Mammary epithelial cell (primary cell): ENCODE measurements around the gene CSRP3.

Experiments used
- EZH2 ChIP-seq: IDR thresholded peaks from 2 replicates; pipeline ENCODE4 v1.6.1; 2012; ENCODE audit warnings: low read length, inconsistent platforms, borderline replicate concordance
- TF ChIP-seq, protein P1 (sequence below), 2 donors: IDR thresholded peaks in 1 of 2; conservative IDR thresholded peaks in 1 of 2; 2 replicates each; pipeline ENCODE4 v1.5.1; 2011 to 2012; ENCODE audit warnings: inconsistent platforms in 2 of 2, low read length in 2 of 2, mild to moderate bottlenecking in 2 of 2, control low read depth in 1 of 2, low read depth in 1 of 2; ENCODE audit not compliant: insufficient read depth in 1 of 2; ENCODE audit errors: extremely low read depth in 1 of 2

DNA sequence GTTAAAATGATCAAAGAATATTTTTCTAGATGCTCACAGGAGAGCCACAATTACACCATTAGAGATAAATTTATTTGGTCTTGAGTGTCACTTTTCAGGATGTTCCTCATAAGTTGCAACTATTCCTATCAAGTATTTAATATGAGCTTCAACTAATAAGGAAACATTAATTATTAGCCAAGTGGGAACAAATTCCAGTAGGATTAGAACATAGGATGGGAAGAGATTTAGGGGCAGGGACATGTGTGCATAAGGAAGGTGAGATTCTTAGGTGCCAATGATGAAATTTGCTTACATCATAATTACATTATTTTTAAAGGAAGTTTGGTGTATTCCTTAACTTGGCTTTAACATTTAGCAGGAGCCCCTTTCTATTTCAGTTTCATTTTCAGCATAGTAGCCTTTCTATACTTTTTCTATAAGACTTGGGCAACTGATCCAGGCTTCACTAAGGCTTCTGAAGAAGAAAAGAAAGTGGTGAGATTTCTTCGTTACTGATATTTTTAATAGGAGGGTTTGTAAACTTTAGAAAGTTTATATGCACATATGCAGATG, 38.8 kb downstream of the CSRP3 start:
- TF ChIP-seq EZH2: no peak
- TF ChIP-seq, protein P1, sequence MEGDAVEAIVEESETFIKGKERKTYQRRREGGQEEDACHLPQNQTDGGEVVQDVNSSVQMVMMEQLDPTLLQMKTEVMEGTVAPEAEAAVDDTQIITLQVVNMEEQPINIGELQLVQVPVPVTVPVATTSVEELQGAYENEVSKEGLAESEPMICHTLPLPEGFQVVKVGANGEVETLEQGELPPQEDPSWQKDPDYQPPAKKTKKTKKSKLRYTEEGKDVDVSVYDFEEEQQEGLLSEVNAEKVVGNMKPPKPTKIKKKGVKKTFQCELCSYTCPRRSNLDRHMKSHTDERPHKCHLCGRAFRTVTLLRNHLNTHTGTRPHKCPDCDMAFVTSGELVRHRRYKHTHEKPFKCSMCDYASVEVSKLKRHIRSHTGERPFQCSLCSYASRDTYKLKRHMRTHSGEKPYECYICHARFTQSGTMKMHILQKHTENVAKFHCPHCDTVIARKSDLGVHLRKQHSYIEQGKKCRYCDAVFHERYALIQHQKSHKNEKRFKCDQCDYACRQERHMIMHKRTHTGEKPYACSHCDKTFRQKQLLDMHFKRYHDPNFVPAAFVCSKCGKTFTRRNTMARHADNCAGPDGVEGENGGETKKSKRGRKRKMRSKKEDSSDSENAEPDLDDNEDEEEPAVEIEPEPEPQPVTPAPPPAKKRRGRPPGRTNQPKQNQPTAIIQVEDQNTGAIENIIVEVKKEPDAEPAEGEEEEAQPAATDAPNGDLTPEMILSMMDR (conservative IDR thresholded peaks at IDR 0.05 in 1 of 2, IDR thresholded peaks at IDR 0.05 in 1 of 2; ENCODE audit: extremely low read depth in 1 of 2, insufficient read depth in 1 of 2, low read depth in 1 of 2, low read length in 2 of 2): no peak
